Breast epithelium (tissue), 3 donors: ENCODE measurements around the gene GRM1.

Experiments used
- CTCF ChIP-seq, 3 donors: fragments of 450-650 bp; IDR thresholded peaks; one replicate each; pipeline ENCODE4 v1.5.1; 2016 to 2017; ENCODE audit warnings: antibody characterized with exemption in 3 of 3, mild to moderate bottlenecking in 3 of 3, moderate library complexity in 3 of 3
- POLR2AphosphoS5 ChIP-seq, 3 donors: sonication (generic); formaldehyde crosslinking; IDR thresholded peaks; one replicate each; pipeline ENCODE4 v1.6.1; 2017; ENCODE audit warnings: antibody characterized with exemption in 3 of 3

- TF ChIP-seq CTCF (IDR thresholded peaks at IDR 0.05) (no peak), POLR2AphosphoS5 (IDR thresholded peaks at IDR 0.05) (no peak)
These were observed 58.5 kb downstream of the GRM1 start for GRCh38 chr6:146087386-146087785.
